Bone marrow (tissue), 2 donors: ENCODE data around the gene RPS8.
"Not testable (repeated sequence)": the region's sequence is repeated elsewhere in the genome, so short reads cannot be mapped to it uniquely, and the experiment has no call there.

Experiments used
- DNase-seq, 2 donors: peaks; one replicate each; lab custom pipeline; 2025; lab: John Stamatoyannopoulos, UW

Gene RPS8

DNA sequence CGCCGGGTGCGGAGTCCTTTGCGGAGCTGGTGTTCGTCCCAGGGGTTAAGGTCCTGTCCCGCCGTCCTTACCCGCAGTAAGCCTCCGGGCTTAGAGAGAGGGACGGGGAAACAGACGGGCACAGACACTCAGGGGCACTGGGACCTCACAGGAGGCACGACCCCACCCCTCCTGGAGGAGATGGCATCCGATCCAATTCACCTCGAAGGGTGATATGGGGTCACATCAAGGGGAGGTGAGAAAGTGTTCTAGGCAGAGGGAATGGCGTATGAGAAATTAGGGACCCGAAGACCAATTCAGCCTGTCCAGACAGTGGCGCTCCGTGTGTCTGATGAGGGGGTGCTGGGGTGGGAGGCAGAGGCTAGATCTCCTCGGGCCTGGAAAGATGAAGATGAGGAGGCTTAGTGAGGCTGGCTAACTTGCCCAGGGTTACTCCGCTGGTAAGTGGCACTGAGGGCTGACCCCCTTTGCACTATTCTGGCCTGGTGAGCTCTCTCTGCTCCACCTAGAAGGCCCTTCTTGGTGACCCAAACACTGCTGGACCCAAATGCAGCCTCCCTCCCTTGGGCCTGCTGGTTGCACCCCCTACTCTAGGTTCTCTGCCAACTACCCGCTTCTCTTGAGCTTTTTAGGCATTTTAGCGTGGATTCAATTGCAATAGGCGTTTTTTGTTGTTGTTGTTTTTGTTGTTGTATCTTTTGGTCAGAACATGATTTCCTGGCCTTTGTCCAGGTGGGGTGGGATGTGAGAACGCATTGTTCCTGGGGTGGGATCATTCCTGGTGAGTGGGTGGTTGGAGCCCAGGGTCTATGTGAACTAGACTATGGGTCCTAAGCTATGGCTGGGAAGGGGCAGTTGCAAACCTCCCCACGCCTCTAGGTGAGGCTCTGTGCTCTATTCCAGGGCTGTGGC is 45.2 kb downstream of the RPS8 start:
- DNase-seq, result peak in 1 of 2 donors; percentile 79

GRCh38 chr1:44821240-44821715 is 45.9 kb downstream of the RPS8 start:
- no peak for DNase-seq

DNA sequence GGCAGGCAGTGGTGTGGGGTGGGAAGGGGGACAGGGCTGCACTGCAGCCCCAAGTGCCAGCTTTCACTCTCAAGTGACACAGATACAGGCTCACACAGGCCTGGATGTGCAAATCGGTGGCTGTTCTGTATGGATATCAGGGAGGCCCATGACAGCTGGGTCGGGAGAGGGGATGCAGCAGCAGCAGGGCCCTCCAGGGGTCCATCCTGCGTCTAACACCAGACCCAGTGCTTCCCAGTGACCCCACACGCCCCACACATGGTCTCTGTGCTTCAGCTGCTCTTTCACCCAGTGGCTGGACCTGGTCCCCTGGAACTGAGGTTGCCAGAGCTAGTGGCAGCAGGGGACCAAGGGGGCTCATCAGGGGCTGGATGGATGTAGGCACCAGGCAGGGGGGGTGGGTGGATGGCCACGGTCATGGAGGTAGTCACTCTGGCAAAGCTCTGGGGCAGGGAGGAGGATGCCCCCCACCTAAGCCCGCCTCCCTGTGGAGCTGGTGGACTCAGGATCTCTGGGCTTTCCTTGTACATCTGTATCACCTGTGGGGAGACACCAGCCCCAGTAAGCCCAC is 46.9 kb downstream of the RPS8 start:
- DNase-seq, result no peak

DNA sequence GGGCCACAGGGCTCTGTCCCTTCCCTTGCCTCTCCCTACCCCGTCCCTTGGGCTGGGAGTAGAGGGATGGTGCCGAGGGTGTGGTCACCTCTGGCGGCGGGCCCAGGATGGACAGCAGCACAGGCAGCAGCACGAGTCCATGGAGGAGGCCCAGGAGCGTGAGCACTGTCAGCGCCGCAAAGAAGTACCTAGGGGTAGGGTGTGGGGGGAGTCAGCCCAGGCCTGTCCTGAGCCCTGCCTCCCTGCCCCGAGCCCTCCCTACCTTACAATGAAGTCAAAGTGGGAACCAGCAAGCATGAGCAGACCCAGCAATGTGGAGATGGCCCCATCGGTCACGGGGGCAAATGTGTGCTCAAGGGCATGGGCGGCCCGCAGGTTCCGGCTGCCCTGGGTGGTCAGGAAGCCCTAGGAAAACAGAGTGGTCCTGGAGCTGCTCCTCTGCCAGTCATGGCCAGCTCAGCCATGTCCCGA is 47.7 kb downstream of the RPS8 start:
- DNase-seq, result no peak

- not testable (repeated sequence) for DNase-seq
Observed at GRCh38 chr1:44824392-44824791, 49.1 kb downstream of the RPS8 start.

DNA sequence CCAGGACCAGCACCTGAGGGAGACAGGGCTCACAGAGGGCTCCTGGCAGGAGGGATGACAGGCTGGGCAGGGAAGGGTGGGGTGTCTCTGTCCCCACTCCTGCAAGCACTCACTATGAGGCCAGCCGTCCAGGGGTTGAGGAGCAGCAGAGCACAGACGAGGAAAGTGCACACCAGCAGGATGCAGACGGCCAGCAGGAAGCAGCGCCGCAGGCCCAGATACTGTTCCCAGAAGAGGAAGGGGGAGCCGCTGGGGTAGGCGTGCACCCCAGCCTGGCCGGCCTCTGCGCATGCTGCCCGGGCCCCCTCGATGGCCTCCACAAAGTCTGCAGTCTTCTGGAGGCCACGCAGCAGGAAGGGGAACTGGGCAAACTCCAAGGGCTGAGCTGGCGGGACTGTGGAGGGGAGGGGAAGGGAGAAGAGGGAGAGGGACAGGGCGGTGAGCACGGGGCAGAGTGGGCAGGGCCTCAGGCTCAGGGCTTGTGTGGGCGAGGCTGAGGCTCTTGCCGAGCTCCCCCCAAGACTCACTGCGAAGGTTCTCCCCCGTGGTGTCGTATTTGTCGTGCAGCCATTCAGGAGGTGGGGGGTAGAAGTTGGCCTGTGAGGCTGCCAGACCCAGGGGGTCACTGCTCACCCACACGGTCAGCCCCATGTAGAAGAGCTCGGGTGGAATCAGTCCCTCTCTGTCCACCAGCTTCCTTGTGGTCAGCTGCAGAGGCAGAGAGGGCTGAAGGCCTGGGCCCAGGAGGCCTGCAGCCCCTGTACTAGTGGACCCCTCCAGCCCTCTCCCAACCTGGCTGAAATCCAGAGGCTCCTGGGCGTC is 51.2 kb downstream of the RPS8 start:
- peak; percentile 27 to 75 for DNase-seq

DNA sequence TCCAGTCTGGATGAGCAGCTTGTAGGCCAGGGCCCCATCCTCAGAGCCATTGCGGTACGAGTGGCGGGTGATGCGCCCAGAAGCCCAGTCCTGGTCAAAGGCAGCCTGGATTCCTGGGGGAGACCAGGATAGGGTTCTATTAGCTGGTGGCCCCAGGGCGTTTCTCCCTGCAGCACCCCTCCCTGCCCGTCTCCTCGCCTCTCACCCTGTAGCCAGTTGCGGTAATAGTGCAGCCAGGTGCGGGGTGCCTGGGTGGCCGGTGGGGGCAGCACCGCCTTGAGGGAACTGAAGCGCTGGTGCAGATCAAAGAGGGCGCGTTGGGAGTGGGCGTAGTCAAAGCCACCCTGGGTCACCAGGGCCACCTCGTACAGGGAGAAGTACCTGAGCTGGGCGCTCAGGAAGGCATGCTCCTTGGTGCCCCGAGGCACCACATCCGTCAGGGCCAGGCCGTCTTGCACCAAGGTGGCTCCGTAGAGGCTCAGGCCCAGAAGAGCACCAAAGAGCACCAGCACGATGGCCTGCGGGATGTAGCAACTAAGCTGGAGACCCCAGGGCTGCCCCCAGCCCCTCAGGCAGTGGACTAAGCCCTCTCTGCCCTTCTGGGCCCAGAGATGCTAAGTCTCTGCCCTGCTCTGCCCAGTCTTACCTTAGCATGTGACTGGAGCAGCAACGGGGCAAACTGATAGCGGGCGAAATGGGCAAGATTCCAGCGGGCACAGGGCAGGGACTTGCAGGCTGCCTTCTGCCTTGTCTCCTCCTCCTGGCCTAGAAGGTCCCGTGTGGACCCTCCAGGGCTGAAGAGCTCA is 52.1 kb downstream of the RPS8 start:
- DNase-seq, result no peak

DNA sequence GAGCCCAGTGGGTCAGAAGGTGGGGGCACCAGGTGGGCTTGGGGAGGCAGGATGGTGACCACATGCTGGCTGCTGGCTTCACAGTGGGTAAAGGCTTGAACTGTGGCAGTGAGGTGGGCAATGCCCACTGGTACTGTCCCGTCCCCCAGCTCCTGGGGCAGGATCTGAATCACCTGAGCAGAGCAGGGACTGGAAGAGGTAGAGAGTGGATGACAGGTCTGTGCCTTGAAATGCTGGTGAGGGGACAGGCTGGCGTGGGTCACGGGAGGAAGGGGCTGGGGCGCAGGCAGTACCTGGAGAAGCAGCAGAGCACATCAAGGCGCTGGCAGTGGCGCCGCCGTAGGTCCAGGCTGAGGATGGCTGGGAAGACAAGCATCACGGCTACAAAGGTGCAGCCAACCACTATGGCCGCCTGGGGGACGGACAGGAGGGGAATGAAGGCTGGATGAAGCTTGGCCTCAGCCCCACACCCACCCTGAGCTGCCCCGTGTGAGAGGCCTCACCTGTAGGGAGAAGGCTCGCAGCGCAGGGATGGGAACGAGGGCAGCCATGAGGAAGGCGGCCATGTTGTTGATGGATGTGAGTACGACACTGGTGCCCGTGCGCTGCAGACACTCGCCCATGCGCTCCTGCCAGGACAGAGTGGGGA is 52.8 kb downstream of the RPS8 start:
- DNase-seq, result no peak
